ENCODE measurements around the gene SEC22A.

Gene SEC22A

DNA sequence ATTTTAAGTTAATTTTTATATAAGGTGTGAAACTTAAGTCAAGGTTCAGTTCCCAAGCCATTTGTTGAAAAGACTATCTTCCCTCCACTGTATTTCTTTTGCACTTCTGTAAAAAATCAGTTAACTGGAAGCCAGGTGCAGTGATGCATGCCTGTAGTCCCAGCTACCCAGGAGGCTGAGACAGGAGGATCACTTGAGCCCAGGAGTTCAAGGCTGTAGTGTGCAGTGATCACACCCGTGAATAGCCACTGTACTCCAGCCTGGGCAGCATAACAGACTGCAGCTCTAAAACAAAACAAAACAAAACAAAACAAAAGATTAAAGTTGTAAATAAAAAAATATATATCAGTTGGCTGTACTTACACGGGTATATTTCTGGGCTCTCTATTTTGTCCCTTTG, 33.1 kb upstream of the SEC22A start:
- H3K27ac ChIP-seq (replicated peaks) = no peak overlapping the region
- no peaks in the 10 kb centered on the region for H3K27me3 ChIP-seq (ENCODE audit: insufficient read depth, poor library complexity, severe bottlenecking)
- TF ChIP-seq POLR2AphosphoS5 (IDR thresholded peaks at IDR 0.05; ENCODE audit: low read depth) (no peak), GABPA (IDR thresholded peaks at IDR 0.05; ENCODE audit: low read depth) (no peak), SPI1 (IDR thresholded peaks at IDR 0.05; ENCODE audit: borderline replicate concordance, low read depth) (no peak), CTCF (IDR thresholded peaks at IDR 0.05; ENCODE audit: insufficient read depth, low read length) (no peak)
- TF ChIP-seq, protein P1, sequence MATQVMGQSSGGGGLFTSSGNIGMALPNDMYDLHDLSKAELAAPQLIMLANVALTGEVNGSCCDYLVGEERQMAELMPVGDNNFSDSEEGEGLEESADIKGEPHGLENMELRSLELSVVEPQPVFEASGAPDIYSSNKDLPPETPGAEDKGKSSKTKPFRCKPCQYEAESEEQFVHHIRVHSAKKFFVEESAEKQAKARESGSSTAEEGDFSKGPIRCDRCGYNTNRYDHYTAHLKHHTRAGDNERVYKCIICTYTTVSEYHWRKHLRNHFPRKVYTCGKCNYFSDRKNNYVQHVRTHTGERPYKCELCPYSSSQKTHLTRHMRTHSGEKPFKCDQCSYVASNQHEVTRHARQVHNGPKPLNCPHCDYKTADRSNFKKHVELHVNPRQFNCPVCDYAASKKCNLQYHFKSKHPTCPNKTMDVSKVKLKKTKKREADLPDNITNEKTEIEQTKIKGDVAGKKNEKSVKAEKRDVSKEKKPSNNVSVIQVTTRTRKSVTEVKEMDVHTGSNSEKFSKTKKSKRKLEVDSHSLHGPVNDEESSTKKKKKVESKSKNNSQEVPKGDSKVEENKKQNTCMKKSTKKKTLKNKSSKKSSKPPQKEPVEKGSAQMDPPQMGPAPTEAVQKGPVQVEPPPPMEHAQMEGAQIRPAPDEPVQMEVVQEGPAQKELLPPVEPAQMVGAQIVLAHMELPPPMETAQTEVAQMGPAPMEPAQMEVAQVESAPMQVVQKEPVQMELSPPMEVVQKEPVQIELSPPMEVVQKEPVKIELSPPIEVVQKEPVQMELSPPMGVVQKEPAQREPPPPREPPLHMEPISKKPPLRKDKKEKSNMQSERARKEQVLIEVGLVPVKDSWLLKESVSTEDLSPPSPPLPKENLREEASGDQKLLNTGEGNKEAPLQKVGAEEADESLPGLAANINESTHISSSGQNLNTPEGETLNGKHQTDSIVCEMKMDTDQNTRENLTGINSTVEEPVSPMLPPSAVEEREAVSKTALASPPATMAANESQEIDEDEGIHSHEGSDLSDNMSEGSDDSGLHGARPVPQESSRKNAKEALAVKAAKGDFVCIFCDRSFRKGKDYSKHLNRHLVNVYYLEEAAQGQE (IDR thresholded peaks at IDR 0.05; ENCODE audit: insufficient replicate concordance, low read depth) = no peak
- no peak for DNase-seq (ENCODE audit: low read depth in 1 of 2, low spot score in 1 of 2)
- no peak overlapping the region for H3K4me3 ChIP-seq (replicated peaks; ENCODE audit: insufficient read depth, low read length)

GRCh38 chr3:123169492-123169929, 32.2 kb upstream of the SEC22A start:
- no peak overlapping the region for H3K4me3 ChIP-seq (replicated peaks; ENCODE audit: insufficient read depth, low read length)
- no peak overlapping the region for H3K27ac ChIP-seq (replicated peaks)
- TF ChIP-seq SPI1 (IDR thresholded peaks at IDR 0.05; ENCODE audit: borderline replicate concordance, low read depth) (no peak), GABPA (IDR thresholded peaks at IDR 0.05; ENCODE audit: low read depth) (no peak), CTCF (IDR thresholded peaks at IDR 0.05; ENCODE audit: insufficient read depth, low read length) (no peak), POLR2AphosphoS5 (IDR thresholded peaks at IDR 0.05; ENCODE audit: low read depth) (no peak)
- TF ChIP-seq, protein P1 (IDR thresholded peaks at IDR 0.05; ENCODE audit: insufficient replicate concordance, low read depth) = no peak
- H3K27me3 ChIP-seq (ENCODE audit: insufficient read depth, poor library complexity, severe bottlenecking) = no peaks in the 10 kb centered on the region
- no peak for DNase-seq (ENCODE audit: low read depth in 1 of 2, low spot score in 1 of 2)

DNA sequence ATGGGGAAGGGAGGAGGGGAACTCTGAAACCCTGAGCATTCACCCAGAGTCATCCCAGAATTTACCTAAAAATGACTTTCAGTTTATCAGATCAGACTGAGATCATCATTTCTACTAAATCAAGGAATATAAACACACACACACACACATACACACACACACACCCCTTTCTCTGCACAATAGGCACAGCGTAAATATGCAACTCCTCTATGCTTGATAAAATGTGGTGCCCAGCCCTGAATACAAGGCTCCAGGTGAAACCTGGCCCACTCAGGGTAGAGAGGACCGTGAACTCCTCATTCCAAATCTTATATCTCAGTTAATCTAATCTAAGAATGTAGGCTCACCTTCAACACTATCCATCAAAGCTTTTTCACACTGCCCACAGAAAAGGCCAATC, 31.8 kb upstream of the SEC22A start:
- no peaks in the 10 kb centered on the region for H3K27me3 ChIP-seq (ENCODE audit: insufficient read depth, poor library complexity, severe bottlenecking)
- no peak overlapping the region for H3K4me3 ChIP-seq (replicated peaks; ENCODE audit: insufficient read depth, low read length)
- H3K27ac ChIP-seq (replicated peaks) = no peak overlapping the region
- no peak for TF ChIP-seq GABPA (IDR thresholded peaks at IDR 0.05; ENCODE audit: low read depth)
- no peak for TF ChIP-seq SPI1 (IDR thresholded peaks at IDR 0.05; ENCODE audit: borderline replicate concordance, low read depth)
- no peak for TF ChIP-seq POLR2AphosphoS5 (IDR thresholded peaks at IDR 0.05; ENCODE audit: low read depth)
- TF ChIP-seq, protein P1 (IDR thresholded peaks at IDR 0.05; ENCODE audit: insufficient replicate concordance, low read depth) = no peak
- TF ChIP-seq CTCF (IDR thresholded peaks at IDR 0.05; ENCODE audit: insufficient read depth, low read length) = no peak
- no peak for DNase-seq (ENCODE audit: low read depth in 1 of 2, low spot score in 1 of 2)
